Measurements from ENCODE around the gene GABRB3. TPM values are rescaled to one million over a fixed set of nuclear protein-coding genes. Genes with fewer than 3 reads are reported as not detected.

Gene GABRB3
- polyA plus RNA-seq, 2 of the 4 experiments (the other 2 are of a cell fraction): 81.9 to 129 TPM

DNA sequence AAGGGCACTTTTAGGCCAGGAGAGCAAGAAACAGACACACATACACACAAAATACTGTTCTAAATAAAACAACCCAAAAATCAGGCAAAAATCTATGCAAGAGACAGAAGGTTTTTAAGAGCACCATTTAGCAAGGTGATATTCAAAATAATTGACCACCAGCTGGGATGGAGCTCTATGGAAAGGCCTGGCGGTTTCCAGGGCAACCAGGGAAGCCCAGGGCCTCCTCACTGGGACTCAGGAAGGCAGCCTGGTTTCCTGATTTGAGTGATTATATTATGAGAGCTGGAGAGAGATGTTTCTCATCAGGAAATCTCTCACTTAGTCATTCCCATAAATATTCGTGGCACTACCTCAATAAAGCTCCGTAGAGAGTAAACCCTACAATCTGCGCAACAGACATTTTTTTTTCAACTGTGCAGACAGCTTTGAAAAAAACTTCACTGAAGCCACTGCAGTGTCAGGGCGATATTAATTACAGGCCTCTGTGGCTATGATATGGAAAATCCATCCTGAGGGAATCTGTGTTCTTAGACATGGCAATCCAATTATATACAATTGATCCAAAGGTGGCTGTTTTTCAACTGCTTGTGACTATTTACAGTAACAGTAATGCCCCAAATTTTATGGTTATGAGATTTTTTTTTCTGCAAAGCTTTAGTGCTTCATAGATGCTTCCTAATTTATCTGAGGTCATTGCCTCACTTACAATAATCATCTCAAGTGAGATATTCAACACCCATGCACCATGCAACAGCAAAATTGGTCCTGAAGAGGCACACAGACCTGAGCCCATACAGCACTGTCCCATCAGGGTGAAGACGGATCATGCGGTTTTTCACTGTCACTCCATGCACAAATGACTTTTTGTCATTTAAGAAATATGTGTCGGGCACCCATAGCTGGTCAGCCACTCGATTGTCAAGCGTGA lies 152.1 kb downstream of the GABRB3 start:
- ChIA-PET POLR2A (interaction anchor here (1.0 kb wide), 1 partner anchor 8 kb away, joined by 4 read pairs; no protein-coding TSS in a partner anchor), CTCF (interaction anchor here (1.7 kb wide), 1 partner anchor 244 kb away, joined by 4 read pairs; no protein-coding TSS in a partner anchor)
- 52% methylated on average over 10 of the region's 10 CpGs for WGBS (ENCODE audit: missing lambda C conversion rate)
- FAIRE-seq (no peak), ATAC-seq (no peak), DNase-seq (ENCODE audit: low read depth in 1 of 2, low spot score in 1 of 2) (no peak)
- no peak overlapping the region for H3K4me3 ChIP-seq
- peaks cover 59% of the 10 kb centered on the region for H3K4me1 ChIP-seq
- H3K9me3 ChIP-seq: peaks cover 7% of the 10 kb centered on the region; the same call in 1 of the 3 replicates
- no peak overlapping the region; the same call in 2 of the 3 replicates for H3K4me2 ChIP-seq
- peak overlapping the region; percentile 97 to 98 for H3K27ac ChIP-seq
- no peak for TF ChIP-seq CHD4 (IDR thresholded peaks at IDR 0.05; ENCODE audit: borderline replicate concordance)
- no peak for TF ChIP-seq KDM1A (IDR thresholded peaks at IDR 0.05; ENCODE audit: low read depth)
- TF ChIP-seq FOSB (CRISPR knock-in tag; IDR thresholded peaks at IDR 0.05): no peak
- no peak for TF ChIP-seq HDAC2 (IDR thresholded peaks at IDR 0.05)
- TF ChIP-seq HOXB13 (CRISPR knock-in tag; IDR thresholded peaks at IDR 0.05; ENCODE audit: low read depth): no peak
- TF ChIP-seq, protein P1, sequence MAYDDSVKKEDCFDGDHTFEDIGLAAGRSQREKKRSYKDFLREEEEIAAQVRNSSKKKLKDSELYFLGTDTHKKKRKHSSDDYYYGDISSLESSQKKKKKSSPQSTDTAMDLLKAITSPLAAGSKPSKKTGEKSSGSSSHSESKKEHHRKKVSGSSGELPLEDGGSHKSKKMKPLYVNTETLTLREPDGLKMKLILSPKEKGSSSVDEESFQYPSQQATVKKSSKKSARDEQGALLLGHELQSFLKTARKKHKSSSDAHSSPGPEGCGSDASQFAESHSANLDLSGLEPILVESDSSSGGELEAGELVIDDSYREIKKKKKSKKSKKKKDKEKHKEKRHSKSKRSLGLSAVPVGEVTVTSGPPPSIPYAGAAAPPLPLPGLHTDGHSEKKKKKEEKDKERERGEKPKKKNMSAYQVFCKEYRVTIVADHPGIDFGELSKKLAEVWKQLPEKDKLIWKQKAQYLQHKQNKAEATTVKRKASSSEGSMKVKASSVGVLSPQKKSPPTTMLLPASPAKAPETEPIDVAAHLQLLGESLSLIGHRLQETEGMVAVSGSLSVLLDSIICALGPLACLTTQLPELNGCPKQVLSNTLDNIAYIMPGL (CRISPR knock-in tag; IDR thresholded peaks at IDR 0.05; ENCODE audit: borderline replicate concordance): no peak
- TF ChIP-seq, protein P2, sequence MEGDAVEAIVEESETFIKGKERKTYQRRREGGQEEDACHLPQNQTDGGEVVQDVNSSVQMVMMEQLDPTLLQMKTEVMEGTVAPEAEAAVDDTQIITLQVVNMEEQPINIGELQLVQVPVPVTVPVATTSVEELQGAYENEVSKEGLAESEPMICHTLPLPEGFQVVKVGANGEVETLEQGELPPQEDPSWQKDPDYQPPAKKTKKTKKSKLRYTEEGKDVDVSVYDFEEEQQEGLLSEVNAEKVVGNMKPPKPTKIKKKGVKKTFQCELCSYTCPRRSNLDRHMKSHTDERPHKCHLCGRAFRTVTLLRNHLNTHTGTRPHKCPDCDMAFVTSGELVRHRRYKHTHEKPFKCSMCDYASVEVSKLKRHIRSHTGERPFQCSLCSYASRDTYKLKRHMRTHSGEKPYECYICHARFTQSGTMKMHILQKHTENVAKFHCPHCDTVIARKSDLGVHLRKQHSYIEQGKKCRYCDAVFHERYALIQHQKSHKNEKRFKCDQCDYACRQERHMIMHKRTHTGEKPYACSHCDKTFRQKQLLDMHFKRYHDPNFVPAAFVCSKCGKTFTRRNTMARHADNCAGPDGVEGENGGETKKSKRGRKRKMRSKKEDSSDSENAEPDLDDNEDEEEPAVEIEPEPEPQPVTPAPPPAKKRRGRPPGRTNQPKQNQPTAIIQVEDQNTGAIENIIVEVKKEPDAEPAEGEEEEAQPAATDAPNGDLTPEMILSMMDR (IDR thresholded peaks at IDR 0.05): no peak
- TF ChIP-seq, protein P3, sequence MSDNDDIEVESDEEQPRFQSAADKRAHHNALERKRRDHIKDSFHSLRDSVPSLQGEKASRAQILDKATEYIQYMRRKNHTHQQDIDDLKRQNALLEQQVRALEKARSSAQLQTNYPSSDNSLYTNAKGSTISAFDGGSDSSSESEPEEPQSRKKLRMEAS (IDR thresholded peaks at IDR 0.05): no peak
- no peak for TF ChIP-seq POLR2AphosphoS2 (conservative IDR thresholded peaks at IDR 0.05; ENCODE audit: low read length)

DNA sequence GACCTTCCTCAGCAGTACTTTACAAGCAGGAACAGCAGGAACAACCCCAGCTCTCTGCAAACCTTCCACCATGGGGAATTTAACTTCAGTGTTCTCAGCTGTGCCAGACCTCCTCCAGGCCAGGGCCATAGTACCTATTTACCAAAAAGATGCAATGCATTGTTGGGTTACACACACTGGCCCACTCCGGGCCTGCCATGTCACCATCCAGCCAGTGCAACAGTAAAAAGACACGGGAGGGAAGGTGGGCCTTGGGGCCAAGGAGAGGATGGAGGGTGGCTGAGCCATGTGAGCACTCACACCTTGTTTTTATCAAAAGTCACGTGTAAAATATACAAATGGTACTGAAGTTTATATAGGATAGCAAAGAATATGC lies 157.0 kb downstream of the GABRB3 start:
- DNase-seq (ENCODE audit: low read depth in 1 of 2, low spot score in 1 of 2): no peak
- H3K4me2 ChIP-seq: peak overlapping the region; percentile 75
- peak overlapping the region; percentile 87 to 92 for H3K27ac ChIP-seq
- ATAC-seq: peak; percentile 51 to 52; a peak in 3 of 6 replicates
- POLR2A ChIA-PET: interaction anchor here (5.0 kb wide), 1 partner anchor 12 kb away, joined by 58 read pairs; no protein-coding TSS in a partner anchor
- FAIRE-seq: no peak
- H3K9me3 ChIP-seq: peaks cover 12% of the 10 kb centered on the region; the same call in 1 of the 3 replicates
- CTCF ChIA-PET: interaction anchor here (1.1 to 3.0 kb wide), 3 partner anchors 9 to 249 kb away, joined by 4 to 27 read pairs (median 13); no protein-coding TSS in a partner anchor
- 12% methylated on average over 3 of the region's 3 CpGs for WGBS (ENCODE audit: missing lambda C conversion rate)
- no peak overlapping the region for H3K4me3 ChIP-seq
- H3K4me1 ChIP-seq: peaks cover 46% of the 10 kb centered on the region
- TF ChIP-seq, protein P4, sequence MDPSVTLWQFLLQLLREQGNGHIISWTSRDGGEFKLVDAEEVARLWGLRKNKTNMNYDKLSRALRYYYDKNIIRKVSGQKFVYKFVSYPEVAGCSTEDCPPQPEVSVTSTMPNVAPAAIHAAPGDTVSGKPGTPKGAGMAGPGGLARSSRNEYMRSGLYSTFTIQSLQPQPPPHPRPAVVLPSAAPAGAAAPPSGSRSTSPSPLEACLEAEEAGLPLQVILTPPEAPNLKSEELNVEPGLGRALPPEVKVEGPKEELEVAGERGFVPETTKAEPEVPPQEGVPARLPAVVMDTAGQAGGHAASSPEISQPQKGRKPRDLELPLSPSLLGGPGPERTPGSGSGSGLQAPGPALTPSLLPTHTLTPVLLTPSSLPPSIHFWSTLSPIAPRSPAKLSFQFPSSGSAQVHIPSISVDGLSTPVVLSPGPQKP (IDR thresholded peaks at IDR 0.05; ENCODE audit: low read depth, low read length): no peak
- peak in 1 of 2 experiments; percentile 50; a peak in 4 of 5 replicates for TF ChIP-seq JUN (IDR thresholded peaks at IDR 0.05)
- no peak for TF ChIP-seq ZFP36 (IDR thresholded peaks at IDR 0.05; ENCODE audit: borderline replicate concordance, partially characterized antibody)
- TF ChIP-seq TFCP2L1 (CRISPR knock-in tag; IDR thresholded peaks at IDR 0.05): peak; percentile 69; the same call in 1 of the 2 replicates
- TF ChIP-seq, protein P5, sequence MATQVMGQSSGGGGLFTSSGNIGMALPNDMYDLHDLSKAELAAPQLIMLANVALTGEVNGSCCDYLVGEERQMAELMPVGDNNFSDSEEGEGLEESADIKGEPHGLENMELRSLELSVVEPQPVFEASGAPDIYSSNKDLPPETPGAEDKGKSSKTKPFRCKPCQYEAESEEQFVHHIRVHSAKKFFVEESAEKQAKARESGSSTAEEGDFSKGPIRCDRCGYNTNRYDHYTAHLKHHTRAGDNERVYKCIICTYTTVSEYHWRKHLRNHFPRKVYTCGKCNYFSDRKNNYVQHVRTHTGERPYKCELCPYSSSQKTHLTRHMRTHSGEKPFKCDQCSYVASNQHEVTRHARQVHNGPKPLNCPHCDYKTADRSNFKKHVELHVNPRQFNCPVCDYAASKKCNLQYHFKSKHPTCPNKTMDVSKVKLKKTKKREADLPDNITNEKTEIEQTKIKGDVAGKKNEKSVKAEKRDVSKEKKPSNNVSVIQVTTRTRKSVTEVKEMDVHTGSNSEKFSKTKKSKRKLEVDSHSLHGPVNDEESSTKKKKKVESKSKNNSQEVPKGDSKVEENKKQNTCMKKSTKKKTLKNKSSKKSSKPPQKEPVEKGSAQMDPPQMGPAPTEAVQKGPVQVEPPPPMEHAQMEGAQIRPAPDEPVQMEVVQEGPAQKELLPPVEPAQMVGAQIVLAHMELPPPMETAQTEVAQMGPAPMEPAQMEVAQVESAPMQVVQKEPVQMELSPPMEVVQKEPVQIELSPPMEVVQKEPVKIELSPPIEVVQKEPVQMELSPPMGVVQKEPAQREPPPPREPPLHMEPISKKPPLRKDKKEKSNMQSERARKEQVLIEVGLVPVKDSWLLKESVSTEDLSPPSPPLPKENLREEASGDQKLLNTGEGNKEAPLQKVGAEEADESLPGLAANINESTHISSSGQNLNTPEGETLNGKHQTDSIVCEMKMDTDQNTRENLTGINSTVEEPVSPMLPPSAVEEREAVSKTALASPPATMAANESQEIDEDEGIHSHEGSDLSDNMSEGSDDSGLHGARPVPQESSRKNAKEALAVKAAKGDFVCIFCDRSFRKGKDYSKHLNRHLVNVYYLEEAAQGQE (IDR thresholded peaks at IDR 0.05): no peak
- peak; percentile 78 for TF ChIP-seq HOXA7 (CRISPR knock-in tag; IDR thresholded peaks at IDR 0.05)
- peak; percentile 86 for TF ChIP-seq HOXB13 (CRISPR knock-in tag; IDR thresholded peaks at IDR 0.05; ENCODE audit: low read depth)
- TF ChIP-seq EHMT2 (IDR thresholded peaks at IDR 0.05; ENCODE audit: low read depth): no peak
- no peak for TF ChIP-seq KDM5A (IDR thresholded peaks at IDR 0.05)
- peak; percentile 4; the same call in 1 of the 2 replicates for TF ChIP-seq ZSCAN20 (CRISPR knock-in tag; IDR thresholded peaks at IDR 0.05)
- TF ChIP-seq ZC3H11A (IDR thresholded peaks at IDR 0.05): no peak
- peak; percentile 93 for TF ChIP-seq TP53 (CRISPR knock-in tag; IDR thresholded peaks at IDR 0.05)
- TF ChIP-seq, protein P2 (IDR thresholded peaks at IDR 0.05): no peak
- peak; percentile 66; the same call in 1 of the 2 replicates for TF ChIP-seq RARB (CRISPR knock-in tag; IDR thresholded peaks at IDR 0.05)
